HG02588 (cell line): Measurements from ENCODE around the gene WAC.
A peak's percentile ranks its signal among the peaks of the same experiment; 100 is the strongest.

Experiments used
- ATAC-seq: cut with Tn5 transposase; IDR thresholded peaks from one replicate; pipeline ENCODE4 v1.9.1; 2021; ENCODE audit warnings: mild to moderate bottlenecking, moderate library complexity; ENCODE audit not compliant: unreplicated experiment

WAC gene

DNA sequence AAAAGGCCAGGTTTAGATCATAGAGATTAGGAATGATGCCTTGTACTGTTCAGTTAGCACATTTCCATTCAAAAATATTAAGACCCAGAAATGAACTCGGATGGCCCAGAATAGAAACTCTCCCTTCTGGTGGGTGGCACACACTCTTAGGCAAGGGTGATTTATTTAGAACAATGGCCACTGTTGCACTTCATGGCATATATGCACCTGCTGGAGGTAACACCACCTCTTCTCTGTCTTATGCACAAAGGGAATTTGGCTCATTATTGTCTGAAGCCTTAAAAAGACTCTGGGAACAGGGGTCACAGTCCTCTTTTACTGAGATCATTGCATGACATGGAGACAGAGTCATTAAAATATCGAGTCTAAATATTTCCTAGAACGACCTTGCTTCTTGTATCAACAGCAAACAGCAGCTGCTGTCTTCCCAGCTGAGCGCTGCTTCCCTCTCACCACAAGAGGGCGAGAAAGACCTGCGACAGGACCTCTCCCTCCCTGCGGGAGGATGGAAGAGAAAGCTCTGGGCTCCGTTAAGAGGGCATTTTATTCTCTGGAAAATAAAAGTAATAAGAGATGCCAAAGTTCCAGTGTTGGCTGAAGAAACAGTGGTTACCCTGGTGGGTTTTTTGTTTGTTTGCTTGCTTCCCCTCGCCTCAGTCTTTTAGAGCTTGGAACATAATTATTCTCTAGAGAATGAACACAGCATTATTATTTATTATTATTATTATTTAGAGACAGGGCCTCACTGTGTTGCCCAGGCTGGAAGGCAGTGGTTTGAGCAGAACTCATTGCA is 130.9 kb downstream of the WAC start:
- peak; percentile 79 for ATAC-seq

DNA sequence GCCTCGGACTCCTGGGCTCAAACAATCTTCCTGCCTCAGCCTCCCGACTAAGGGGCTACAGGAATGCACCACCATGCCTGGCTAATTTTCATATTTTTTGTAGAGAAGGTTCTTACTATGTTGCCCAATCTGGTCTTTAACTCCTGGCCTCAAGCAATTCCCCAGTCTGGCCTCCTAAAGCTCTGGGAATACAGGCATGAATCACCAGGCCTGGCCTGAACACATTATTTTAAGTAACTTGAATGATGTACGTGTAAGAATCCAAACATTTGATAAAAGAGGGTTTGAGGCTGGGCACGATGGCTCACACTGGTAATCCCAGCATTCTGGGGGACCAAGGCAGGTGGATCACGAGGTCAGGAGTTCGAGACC is 131.4 kb downstream of the WAC start:
- no peak for ATAC-seq

DNA sequence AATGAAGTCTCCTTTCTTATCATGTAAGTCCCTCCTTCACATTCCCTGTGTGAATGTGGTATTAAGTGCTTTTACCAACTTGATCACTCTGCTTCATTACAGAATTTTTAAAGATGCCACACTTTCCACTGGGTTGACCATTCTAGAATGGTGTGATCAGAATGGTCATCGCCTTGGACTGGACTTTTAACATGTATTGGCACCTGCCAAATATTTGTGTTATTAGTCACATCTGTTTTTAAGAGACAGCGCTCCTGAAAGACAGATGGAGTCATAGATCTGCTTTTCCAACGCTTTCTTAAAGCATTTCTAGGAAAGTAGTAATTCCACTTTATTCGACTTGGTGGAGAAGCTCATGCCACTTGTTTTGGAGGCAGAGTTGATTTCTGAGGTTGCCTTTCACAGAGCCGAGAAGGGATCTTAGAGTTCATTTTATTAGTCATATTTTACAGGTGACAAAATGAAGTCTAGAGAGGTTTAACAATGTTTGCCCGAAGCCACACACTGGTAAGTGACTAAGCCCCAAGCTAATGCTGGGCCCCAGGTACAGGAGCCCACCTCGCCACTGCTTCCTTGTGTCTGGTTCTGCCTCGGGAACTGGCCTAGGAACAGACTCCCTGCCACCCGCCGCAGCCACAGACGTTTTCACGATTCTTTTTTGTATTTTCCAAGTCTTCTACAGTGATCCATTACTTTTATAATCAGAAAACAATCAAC is 134.0 kb downstream of the WAC start:
- ATAC-seq: no peak

DNA sequence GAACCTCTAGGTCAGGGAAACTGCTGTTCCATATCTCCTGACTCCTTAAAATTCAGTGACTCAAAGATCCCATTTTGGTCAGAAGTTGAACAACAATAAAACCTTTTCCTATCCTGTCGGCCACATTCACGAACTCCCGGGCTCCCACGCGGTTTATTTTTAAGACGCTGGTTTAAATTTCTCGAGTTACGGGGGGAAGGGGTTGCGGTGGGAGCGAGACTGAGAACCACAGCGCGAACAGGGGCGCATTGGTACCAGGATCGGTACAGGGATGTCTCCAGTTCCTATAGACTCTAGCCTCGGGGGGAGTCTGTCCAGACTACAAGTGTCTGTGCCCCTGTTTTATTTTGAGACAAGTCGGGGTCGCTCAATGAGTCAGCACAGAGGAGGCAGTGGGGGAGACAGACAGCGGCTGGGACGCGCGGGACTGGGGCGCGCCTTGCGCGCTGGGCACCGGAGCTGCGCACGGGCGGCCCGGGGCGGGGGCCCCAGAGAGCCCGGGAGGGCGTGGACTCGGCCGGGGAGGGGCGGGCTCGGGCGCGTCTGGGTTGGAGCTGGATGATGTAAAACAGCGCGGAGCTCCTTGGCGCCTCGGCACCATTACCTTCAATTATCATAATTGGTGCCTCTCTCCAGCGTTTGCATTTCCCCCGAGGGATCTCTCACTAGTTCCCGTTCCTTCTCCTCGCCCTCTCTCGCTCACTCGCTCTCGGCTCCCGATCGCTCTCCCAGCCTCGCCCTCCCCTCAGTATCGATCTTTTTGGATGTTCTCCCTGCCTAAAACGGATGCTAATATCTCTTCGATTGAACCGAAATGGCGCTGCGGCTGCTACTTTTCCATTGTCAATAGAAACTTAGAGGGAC is 135.7 kb downstream of the WAC start:
- ATAC-seq: no peak

DNA sequence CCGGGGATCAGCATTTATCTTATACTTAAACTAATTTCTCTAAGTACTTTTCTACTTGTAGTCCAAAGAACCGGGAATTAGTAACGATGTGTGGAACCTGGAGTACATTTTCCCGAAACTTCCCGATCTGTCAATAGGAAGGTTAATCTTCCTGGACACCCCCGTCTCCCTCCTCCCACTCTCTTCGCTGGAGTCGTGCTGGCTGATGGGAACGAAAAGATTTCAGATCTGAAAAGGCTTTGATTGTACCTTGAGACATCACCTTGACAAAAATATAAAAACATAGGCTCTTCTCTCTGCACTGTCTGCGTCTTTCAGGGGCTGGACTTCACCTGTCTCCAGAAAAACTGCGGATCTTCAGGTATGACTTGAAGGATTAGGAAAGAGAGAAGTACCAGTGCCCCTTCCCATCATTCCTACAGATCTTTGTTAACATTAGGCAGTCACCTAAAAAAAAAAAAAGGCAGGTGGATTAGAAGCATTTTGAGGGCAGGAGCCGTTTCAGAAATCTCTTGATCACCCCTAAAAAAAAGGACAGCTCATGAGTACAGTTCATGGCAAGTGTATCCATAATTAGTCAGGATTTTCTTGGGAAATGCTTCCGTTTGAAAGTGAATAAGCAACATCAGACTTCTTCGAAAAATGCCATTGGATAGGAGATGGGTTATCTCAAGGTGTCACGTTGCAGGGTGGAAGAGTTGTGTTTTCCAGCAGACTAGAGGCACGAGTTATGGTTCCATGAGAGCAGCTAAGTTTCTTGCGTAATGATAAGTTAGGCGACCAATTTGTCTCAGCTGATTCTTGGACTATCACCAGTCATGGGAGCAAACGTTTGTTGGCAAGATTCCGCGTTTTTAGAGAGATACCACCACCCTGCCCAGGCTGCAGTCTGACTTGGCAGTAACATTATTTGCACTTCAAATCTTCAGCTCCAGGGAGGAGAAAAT is 136.6 kb downstream of the WAC start:
- no peak for ATAC-seq
